ENCODE data around the gene SULT2B1.

The SULT2B1 gene

DNA sequence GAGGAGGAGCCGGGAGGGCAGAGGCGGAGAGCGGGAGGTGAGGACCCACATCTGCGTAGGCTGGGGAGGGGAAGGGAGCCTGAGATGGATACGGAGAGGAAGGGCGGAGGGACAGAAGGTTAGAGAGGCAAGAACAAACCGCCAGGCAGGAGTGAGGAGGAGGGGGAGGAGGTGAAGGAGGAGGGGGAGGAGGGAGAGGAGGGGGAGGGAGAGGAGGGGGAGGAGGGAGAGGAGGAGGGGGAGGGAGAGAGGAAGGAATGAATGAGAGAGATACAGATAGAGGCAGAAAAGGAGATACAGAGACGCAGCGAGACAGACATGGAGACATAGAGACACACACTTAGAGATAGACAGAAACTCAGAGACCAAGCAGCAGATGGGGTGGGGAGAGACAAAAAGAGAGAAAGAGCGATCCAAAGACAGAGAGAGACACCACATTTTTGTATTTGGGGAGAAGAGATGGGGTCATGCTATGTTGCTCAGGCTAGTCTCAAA, 94.8 kb downstream of the SULT2B1 start:
- no peak for DNase-seq (ENCODE audit: low read depth in 3 of 3, low spot score in 1 of 3)

DNA sequence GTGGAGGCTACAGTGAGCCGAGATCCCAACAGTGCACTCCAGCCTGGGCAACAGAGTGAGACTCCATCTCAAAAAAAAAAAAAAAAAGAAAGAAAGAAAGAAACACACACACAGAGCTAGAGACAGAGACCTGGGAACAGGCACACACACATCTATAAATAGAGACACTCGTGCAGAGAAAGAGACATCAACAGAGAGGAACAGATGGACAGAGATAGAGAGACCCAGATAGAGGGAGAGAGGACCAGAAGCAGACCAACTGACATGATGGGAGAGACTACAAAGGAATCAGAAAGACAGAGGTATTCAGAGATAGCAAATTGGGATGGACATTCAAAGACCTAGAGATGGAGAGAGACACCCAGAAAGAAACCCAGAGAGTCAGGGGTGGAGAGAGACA, 96.2 kb downstream of the SULT2B1 start:
- no peak for DNase-seq (ENCODE audit: low read depth in 3 of 3, low spot score in 1 of 3)

Measured in stimulated activated CD4-positive, alpha-beta T cell treated with anti-CD3 and anti-CD28 coated beads, TNF-alpha, amount 100 ng/mL, for 1 hour (primary cell).